ENCODE data around the gene GVQW3.
A peak's percentile ranks its signal among the peaks of the same experiment; 100 is the strongest.
"Not testable (repeated sequence)": the region's sequence is repeated elsewhere in the genome, so short reads cannot be mapped to it uniquely, and the experiment has no call there.

The GVQW3 gene

DNA sequence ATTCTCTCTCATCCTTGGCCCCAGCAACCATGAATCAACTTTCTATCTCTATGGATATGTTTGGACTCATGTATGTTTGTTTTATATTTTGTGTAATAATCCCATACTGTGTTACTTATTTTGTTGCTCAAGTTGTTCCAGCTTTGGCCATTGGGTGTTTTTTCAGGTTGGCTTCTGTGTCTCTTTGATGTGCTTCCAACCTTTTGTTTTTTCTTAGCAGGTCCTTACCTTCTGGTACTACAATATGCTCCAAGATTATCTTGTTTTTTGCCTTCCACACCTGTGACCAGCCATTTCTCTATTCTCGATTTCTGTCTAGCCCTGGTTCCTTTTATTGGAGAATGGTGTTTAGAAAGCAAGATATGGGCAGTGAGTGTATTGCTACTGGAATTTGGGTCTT, 14.2 kb downstream of the GVQW3 start:
- Histone ChIP-seq H3K27ac (ENCODE audit: insufficient read depth in 1 of 2, low read depth in 1 of 2, low read length in 2 of 2, poor library complexity in 1 of 2, severe bottlenecking in 2 of 2) (no peak overlapping the region), H3K9me3 (ENCODE audit: control extremely low read depth in 1 of 5, control insufficient read depth in 4 of 5, insufficient read depth in 2 of 5, low read depth in 1 of 5, low read length in 4 of 5) (no peaks in the 10 kb centered on the region), H3K4me1 (ENCODE audit: control extremely low read depth in 1 of 4, control insufficient read depth in 4 of 4, insufficient read depth in 4 of 4, low read length in 3 of 4) (peaks cover 2 to 27% (median 21%) of the 10 kb centered on the region in 4 experiments), H3K4me3 (ENCODE audit: control insufficient read depth in 1 of 7, extremely low read depth in 1 of 7, insufficient read depth in 4 of 7, low read depth in 2 of 7, low read length in 6 of 7) (no peak overlapping the region), H3K36me3 (ENCODE audit: control insufficient read depth in 4 of 4, insufficient read depth in 4 of 4, low read length in 3 of 4) (no peaks in the 10 kb centered on the region), H3K27me3 (replicated peaks in 2 of 5; ENCODE audit: control insufficient read depth in 4 of 5, insufficient read depth in 5 of 5, low read length in 4 of 5) (no peaks in the 10 kb centered on the region)
- CTCF ChIA-PET: interaction anchor here (1.1 kb wide), 1 partner anchor 25 kb away, joined by 4 read pairs; no protein-coding TSS in a partner anchor
- POLR2A ChIA-PET: no interaction called here
- no peak for DNase-seq
- WGBS (ENCODE audit: insufficient coverage): no CpG with 5 or more reads among the region's 1 CpG

DNA sequence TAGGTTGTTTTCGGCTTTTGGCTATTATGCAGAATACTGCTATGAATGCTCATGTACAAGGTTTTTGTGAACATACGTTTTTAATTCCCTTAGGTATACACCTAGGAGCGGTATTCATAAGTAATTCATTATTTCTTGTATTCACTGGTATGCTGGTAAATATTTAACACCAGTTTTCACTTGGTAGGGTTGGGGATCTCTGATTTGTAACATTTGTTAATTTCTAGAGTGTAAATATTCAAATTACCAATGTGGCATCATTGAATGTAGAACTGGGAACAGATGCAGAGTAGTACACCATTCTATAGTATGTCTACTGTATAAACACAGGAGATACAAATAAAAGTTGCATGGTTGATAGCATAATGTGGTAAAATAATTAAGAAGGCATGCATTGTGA, 16.3 kb downstream of the GVQW3 start:
- no peaks in the 10 kb centered on the region for H3K27me3 ChIP-seq (replicated peaks in 2 of 5; ENCODE audit: control insufficient read depth in 4 of 5, insufficient read depth in 5 of 5, low read length in 4 of 5)
- no peak overlapping the region for H3K27ac ChIP-seq (ENCODE audit: insufficient read depth in 1 of 2, low read depth in 1 of 2, low read length in 2 of 2, poor library complexity in 1 of 2, severe bottlenecking in 2 of 2)
- CTCF ChIA-PET: no interaction called here
- no peaks in the 10 kb centered on the region for H3K36me3 ChIP-seq (ENCODE audit: control insufficient read depth in 4 of 4, insufficient read depth in 4 of 4, low read length in 3 of 4)
- H3K9me3 ChIP-seq (ENCODE audit: control extremely low read depth in 1 of 5, control insufficient read depth in 4 of 5, insufficient read depth in 2 of 5, low read depth in 1 of 5, low read length in 4 of 5): no peaks in the 10 kb centered on the region
- H3K4me3 ChIP-seq (ENCODE audit: control insufficient read depth in 1 of 7, extremely low read depth in 1 of 7, insufficient read depth in 4 of 7, low read depth in 2 of 7, low read length in 6 of 7): no peak overlapping the region
- DNase-seq: no peak
- POLR2A ChIA-PET: no interaction called here
- peaks cover 2 to 10% (median 9%) of the 10 kb centered on the region in 4 experiments for H3K4me1 ChIP-seq (ENCODE audit: control extremely low read depth in 1 of 4, control insufficient read depth in 4 of 4, insufficient read depth in 4 of 4, low read length in 3 of 4)
- no CpG with 5 or more reads among the region's 3 CpGs for WGBS (ENCODE audit: insufficient coverage)

DNA sequence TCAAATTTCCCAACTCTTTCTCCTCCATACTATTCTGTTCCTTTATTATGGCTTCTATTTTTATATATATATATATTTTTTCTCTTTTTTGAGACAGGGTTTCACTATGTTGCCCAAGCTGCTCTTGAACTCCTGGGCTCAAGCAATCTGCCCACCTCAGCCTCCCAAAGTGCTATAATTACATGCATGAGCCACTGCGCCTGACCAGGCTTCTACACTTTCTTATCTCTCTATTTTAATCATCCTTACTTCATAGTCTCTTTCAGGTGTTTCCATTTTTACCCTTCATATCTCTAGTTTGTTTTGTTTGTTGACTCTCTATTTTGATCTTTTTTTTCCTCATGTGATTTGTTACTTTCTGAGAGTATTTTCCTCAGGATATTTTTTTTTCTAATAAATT, 19.8 kb downstream of the GVQW3 start:
- 100% methylated on average over 1 of the region's 1 CpG for WGBS (ENCODE audit: insufficient coverage)
- ChIA-PET POLR2A (no interaction called here), CTCF (no interaction called here)
- Histone ChIP-seq H3K27ac (ENCODE audit: insufficient read depth in 1 of 2, low read depth in 1 of 2, low read length in 2 of 2, poor library complexity in 1 of 2, severe bottlenecking in 2 of 2) (no peak overlapping the region), H3K27me3 (replicated peaks in 2 of 5; ENCODE audit: control insufficient read depth in 4 of 5, insufficient read depth in 5 of 5, low read length in 4 of 5) (no peaks in the 10 kb centered on the region), H3K4me1 (ENCODE audit: control extremely low read depth in 1 of 4, control insufficient read depth in 4 of 4, insufficient read depth in 4 of 4, low read length in 3 of 4) (no peaks in the 10 kb centered on the region), H3K9me3 (ENCODE audit: control extremely low read depth in 1 of 5, control insufficient read depth in 4 of 5, insufficient read depth in 2 of 5, low read depth in 1 of 5, low read length in 4 of 5) (no peaks in the 10 kb centered on the region), H3K4me3 (ENCODE audit: control insufficient read depth in 1 of 7, extremely low read depth in 1 of 7, insufficient read depth in 4 of 7, low read depth in 2 of 7, low read length in 6 of 7) (no peak overlapping the region), H3K36me3 (ENCODE audit: control insufficient read depth in 4 of 4, insufficient read depth in 4 of 4, low read length in 3 of 4) (no peaks in the 10 kb centered on the region)
- no peak for DNase-seq

DNA sequence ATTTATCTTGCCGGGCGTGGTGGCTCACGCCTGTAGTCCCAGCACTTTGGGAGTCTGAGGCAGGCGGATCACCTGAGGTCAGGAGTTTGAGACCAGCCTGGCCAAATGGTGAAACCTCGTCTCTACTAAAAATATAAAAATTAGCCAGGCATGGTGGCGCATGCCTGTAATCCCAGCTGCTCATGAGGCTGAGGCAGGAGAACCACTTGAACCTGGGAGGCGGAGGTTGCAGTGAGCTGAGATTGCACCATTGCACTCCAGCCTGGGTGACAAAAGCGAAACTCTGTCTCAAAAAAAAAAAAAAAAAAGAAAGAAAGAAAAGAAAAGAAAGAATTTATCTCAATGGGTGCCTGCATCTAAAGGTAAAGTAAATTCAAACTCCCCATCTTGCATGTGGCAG, 20.4 kb downstream of the GVQW3 start:
- H3K27ac ChIP-seq (ENCODE audit: insufficient read depth in 1 of 2, low read depth in 1 of 2, low read length in 2 of 2, poor library complexity in 1 of 2, severe bottlenecking in 2 of 2); H3K4me3 ChIP-seq (ENCODE audit: control insufficient read depth in 1 of 7, extremely low read depth in 1 of 7, insufficient read depth in 4 of 7, low read depth in 2 of 7, low read length in 6 of 7); H3K4me1 ChIP-seq (ENCODE audit: control extremely low read depth in 1 of 4, control insufficient read depth in 4 of 4, insufficient read depth in 4 of 4, low read length in 3 of 4); H3K36me3 ChIP-seq (ENCODE audit: control insufficient read depth in 4 of 4, insufficient read depth in 4 of 4, low read length in 3 of 4); H3K27me3 ChIP-seq (replicated peaks in 2 of 5; ENCODE audit: control insufficient read depth in 4 of 5, insufficient read depth in 5 of 5, low read length in 4 of 5); H3K9me3 ChIP-seq (ENCODE audit: control extremely low read depth in 1 of 5, control insufficient read depth in 4 of 5, insufficient read depth in 2 of 5, low read depth in 1 of 5, low read length in 4 of 5); DNase-seq; POLR2A ChIA-PET: not testable (repeated sequence)
- CTCF ChIA-PET: interaction anchor here (1.2 to 1.3 kb wide), 2 partner anchors 18 to 40 kb away, joined by 3 to 6 read pairs; no protein-coding TSS in a partner anchor
- 98% methylated on average over 7 of the region's 8 CpGs for WGBS (ENCODE audit: insufficient coverage)

DNA sequence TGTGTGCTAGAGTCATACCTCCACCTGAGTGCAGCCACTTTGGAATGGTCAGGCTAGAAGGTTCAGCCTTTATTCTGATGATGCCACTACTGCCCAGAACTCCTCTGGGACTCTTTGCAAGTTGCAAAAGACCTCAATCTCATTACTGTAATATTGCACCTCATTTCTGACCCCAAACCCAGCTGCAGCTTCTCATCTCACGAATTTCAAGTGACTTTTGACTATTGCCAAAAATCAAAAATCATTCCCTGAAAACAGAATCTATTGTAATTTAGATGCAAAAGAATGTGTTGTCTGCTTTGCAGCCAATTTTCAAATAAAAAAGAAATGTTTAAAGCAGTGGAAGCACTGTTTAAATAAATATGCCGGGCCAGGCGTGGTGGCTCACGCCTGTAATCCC, 25.2 kb downstream of the GVQW3 start:
- Histone ChIP-seq H3K4me1 (ENCODE audit: control extremely low read depth in 1 of 4, control insufficient read depth in 4 of 4, insufficient read depth in 4 of 4, low read length in 3 of 4) (peaks cover 0 to 7% (median 5%) of the 10 kb centered on the region in 4 experiments), H3K9me3 (ENCODE audit: control extremely low read depth in 1 of 5, control insufficient read depth in 4 of 5, insufficient read depth in 2 of 5, low read depth in 1 of 5, low read length in 4 of 5) (no peaks in the 10 kb centered on the region), H3K27me3 (replicated peaks in 2 of 5; ENCODE audit: control insufficient read depth in 4 of 5, insufficient read depth in 5 of 5, low read length in 4 of 5) (no peaks in the 10 kb centered on the region), H3K4me3 (ENCODE audit: control insufficient read depth in 1 of 7, extremely low read depth in 1 of 7, insufficient read depth in 4 of 7, low read depth in 2 of 7, low read length in 6 of 7) (no peak overlapping the region), H3K36me3 (ENCODE audit: control insufficient read depth in 4 of 4, insufficient read depth in 4 of 4, low read length in 3 of 4) (no peaks in the 10 kb centered on the region), H3K27ac (ENCODE audit: insufficient read depth in 1 of 2, low read depth in 1 of 2, low read length in 2 of 2, poor library complexity in 1 of 2, severe bottlenecking in 2 of 2) (no peak overlapping the region)
- CTCF ChIA-PET: interaction anchor here (1.7 kb wide), 1 partner anchor 14 kb away, joined by 7 read pairs; no protein-coding TSS in a partner anchor
- no peak for DNase-seq
- 100% methylated on average over 3 of the region's 4 CpGs for WGBS (ENCODE audit: insufficient coverage)
- POLR2A ChIA-PET: no interaction called here

DNA sequence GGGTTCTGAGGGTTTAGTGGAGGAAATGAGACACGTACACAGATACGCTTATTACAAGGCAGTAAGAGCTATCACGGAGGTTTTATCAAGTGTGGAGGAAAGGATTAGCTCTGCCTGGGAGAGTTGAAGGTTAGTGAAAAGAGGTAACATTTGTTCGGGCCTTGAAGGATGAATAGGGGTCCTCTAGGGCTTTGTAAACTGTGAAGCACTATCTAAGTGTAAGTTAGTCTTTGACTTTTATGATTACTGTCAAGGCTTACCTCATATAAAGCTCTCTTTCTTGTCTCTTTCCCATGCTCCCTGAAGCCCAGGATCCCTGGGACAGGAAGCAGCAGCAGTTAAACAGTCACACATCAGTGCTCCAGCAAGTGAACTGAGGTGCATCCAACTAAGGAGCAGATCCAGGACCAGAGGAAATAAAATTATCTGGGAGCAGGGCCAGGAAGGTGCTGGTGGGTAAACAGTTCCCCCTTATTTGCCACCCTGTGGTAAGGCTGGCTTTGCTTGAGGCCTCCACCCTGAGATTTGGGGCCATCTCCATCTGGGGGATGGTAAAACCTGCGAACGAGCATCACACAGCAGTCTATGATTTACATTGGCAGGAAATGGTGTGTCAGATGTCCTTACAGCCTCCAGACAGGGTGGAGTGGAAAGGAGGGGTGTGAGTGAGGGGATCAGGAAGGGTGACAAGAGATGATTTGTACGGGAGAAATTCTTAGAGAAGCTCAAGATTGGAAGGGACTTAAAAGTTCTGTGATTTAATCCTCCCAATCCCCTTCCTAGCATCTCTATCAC, 27.2 kb downstream of the GVQW3 start:
- Histone ChIP-seq H3K36me3 (ENCODE audit: control insufficient read depth in 4 of 4, insufficient read depth in 4 of 4, low read length in 3 of 4) (no peaks in the 10 kb centered on the region), H3K27ac (ENCODE audit: insufficient read depth in 1 of 2, low read depth in 1 of 2, low read length in 2 of 2, poor library complexity in 1 of 2, severe bottlenecking in 2 of 2) (no peak overlapping the region)

DNA sequence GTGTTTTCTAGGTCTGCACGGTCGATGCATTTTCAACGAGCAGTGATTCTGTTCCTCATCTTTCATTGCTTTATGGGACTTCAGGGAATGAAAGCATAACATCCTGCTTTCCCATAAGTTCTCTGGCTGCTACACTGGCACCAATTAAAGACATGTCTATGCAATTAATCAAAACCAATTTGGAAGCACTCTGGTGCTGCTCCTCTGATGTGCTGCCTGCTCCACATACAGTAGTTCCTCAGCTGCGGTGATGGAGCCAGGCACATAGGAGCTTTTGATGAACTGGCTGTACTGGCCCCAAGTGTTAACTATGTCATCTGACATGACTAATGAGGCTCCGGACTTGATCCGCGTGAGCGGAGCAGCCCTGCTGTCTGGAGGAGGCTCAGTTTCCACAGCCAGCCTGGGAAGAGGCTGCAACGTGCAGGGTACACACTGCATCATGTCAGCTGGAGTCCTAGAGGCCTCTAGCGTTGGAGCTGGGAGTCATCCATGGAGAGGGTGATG, 29.8 kb downstream of the GVQW3 start:
- Histone ChIP-seq H3K27me3 (replicated peaks in 2 of 5; ENCODE audit: control insufficient read depth in 4 of 5, insufficient read depth in 5 of 5, low read length in 4 of 5) (peaks cover 0 to 2% (median 0%) of the 10 kb centered on the region in 5 experiments), H3K4me3 (ENCODE audit: control insufficient read depth in 1 of 7, extremely low read depth in 1 of 7, insufficient read depth in 4 of 7, low read depth in 2 of 7, low read length in 6 of 7) (no peak overlapping the region), H3K4me1 (ENCODE audit: control extremely low read depth in 1 of 4, control insufficient read depth in 4 of 4, insufficient read depth in 4 of 4, low read length in 3 of 4) (peaks cover 0 to 7% (median 5%) of the 10 kb centered on the region in 4 experiments), H3K27ac (ENCODE audit: insufficient read depth in 1 of 2, low read depth in 1 of 2, low read length in 2 of 2, poor library complexity in 1 of 2, severe bottlenecking in 2 of 2) (no peak overlapping the region), H3K9me3 (ENCODE audit: control extremely low read depth in 1 of 5, control insufficient read depth in 4 of 5, insufficient read depth in 2 of 5, low read depth in 1 of 5, low read length in 4 of 5) (no peaks in the 10 kb centered on the region), H3K36me3 (ENCODE audit: control insufficient read depth in 4 of 4, insufficient read depth in 4 of 4, low read length in 3 of 4) (no peaks in the 10 kb centered on the region)
- no peak for DNase-seq
- 98% methylated on average over 8 of the region's 10 CpGs for WGBS (ENCODE audit: insufficient coverage)
- ChIA-PET CTCF (interaction anchor here (2.0 kb wide), 1 partner anchor 12 kb away, joined by 5 read pairs; no protein-coding TSS in a partner anchor), POLR2A (no interaction called here)

More for the DNA sequence above, 27.2 kb downstream of the GVQW3 start:
- peaks cover 0 to 2% (median 0%) of the 10 kb centered on the region in 5 experiments for H3K27me3 ChIP-seq (replicated peaks in 2 of 5; ENCODE audit: control insufficient read depth in 4 of 5, insufficient read depth in 5 of 5, low read length in 4 of 5)
- WGBS (ENCODE audit: insufficient coverage): 54% methylated on average over 6 of the region's 7 CpGs
- no peaks in the 10 kb centered on the region for H3K9me3 ChIP-seq (ENCODE audit: control extremely low read depth in 1 of 5, control insufficient read depth in 4 of 5, insufficient read depth in 2 of 5, low read depth in 1 of 5, low read length in 4 of 5)
- DNase-seq: peak in 2 of 3 donors; percentile 18 to 38
- ChIA-PET POLR2A (no interaction called here), CTCF (interaction anchor here (0.9 to 2.3 kb wide), 7 partner anchors 9 to 19 kb away, joined by 3 to 12 read pairs (median 4); no protein-coding TSS in a partner anchor)
- H3K4me3 ChIP-seq (ENCODE audit: control insufficient read depth in 1 of 7, extremely low read depth in 1 of 7, insufficient read depth in 4 of 7, low read depth in 2 of 7, low read length in 6 of 7): no peak overlapping the region
- peaks cover 0 to 7% (median 5%) of the 10 kb centered on the region in 4 experiments for H3K4me1 ChIP-seq (ENCODE audit: control extremely low read depth in 1 of 4, control insufficient read depth in 4 of 4, insufficient read depth in 4 of 4, low read length in 3 of 4)
